HepG2 (cell line): ENCODE measurements around the gene SNAI1. TPM values are rescaled to one million over a fixed set of nuclear protein-coding genes. Genes with fewer than 3 reads are reported as not detected.

Experiments used
- ATAC-seq: fragments of 200-7000 bp; cut with Tn5 transposase; 3 replicates; pipeline ENCODE4 v1.9.1; 2020; ENCODE audit warnings: mild to moderate bottlenecking, moderate library complexity
- BruUV-seq: library from RNA; stranded (reverse); fragments of 400-500 nt; replicated peaks from 2 replicates; lab custom pipeline; 2021; lab: Mats Ljungman, UMichigan
- CTCF ChIA-PET: fragments of 300-600 bp; formaldehyde crosslinking; extraction: SDS; loops from one replicate; lab custom pipeline; 2021; ENCODE audit warnings: low total read pairs, inconsistent platforms, low intra/inter-chr PET ratio; lab: Yijun Ruan, JAX
- POLR2A ChIA-PET: fragments of 350-600 bp; sonication (Branson Sonifier 250); formaldehyde crosslinking; loops from one replicate; lab custom pipeline; 2020; ENCODE audit warnings: antibody characterized with exemption, inconsistent platforms; lab: Yijun Ruan, JAX
- DNase-seq: peaks from one replicate; pipeline ENCODE4 v3.0.0-alpha.2; 2015; ENCODE audit warnings: low spot score
- FAIRE-seq: peaks from 3 replicates; lab custom pipeline; 2011; peaks lifted over from hg19 to GRCh38; lab: Jason Lieb, UNC
- H2AFZ ChIP-seq: one replicate; pipeline ENCODE4 v1.6.1; 2011; ENCODE audit warnings: low read length, inconsistent platforms
- H3K27ac ChIP-seq: fragments of 300-600 bp; 3 replicates; pipeline ENCODE4 v1.8.0; 2011; ENCODE audit warnings: mixed run types, mild to moderate bottlenecking, mixed read lengths, low read length, inconsistent platforms; ENCODE audit not compliant: insufficient read depth; ENCODE audit errors: extremely low read length
- H3K27me3 ChIP-seq, 2 experiments: fragments of 200-600 bp in 1 of 2; 2 replicates in 1 of 2; 3 replicates in 1 of 2; pipeline versions ENCODE4 v1.6.0 to v1.8.0; 2011; ENCODE audit warnings: low read length in 2 of 2, mild to moderate bottlenecking in 2 of 2, moderate library complexity in 2 of 2, inconsistent platforms in 1 of 2; ENCODE audit not compliant: insufficient read depth in 2 of 2, control insufficient read depth in 1 of 2
- H3K36me3 ChIP-seq, 2 experiments: fragments of 200-600 bp in 1 of 2; replicated peaks in 1 of 2; 2 replicates in 1 of 2; 3 replicates in 1 of 2; pipeline versions ENCODE4 v1.5.1 to v1.8.0; 2011; ENCODE audit warnings: low read length in 2 of 2, inconsistent platforms in 1 of 2; ENCODE audit not compliant: insufficient read depth in 2 of 2, control insufficient read depth in 1 of 2
- H3K4me1 ChIP-seq: 2 replicates; pipeline ENCODE4 v1.5.1; 2012; ENCODE audit warnings: low read length, inconsistent platforms; ENCODE audit not compliant: insufficient read depth
- H3K4me2 ChIP-seq: 2 replicates; pipeline ENCODE4 v1.6.0; 2011; ENCODE audit warnings: low read depth, low read length, inconsistent platforms
- H3K4me3 ChIP-seq, 3 experiments: fragments of 200-600 bp in 1 of 3; sonication (generic), shearing (Covaris generic) in 1 of 3; replicated peaks in 1 of 3; 2 replicates each; pipeline ENCODE4 v1.5.1; 2011 to 2016; ENCODE audit warnings: low read length in 3 of 3, inconsistent platforms in 2 of 3, low read depth in 2 of 3, mild to moderate bottlenecking in 2 of 3, control low read depth in 1 of 3, mixed read lengths in 1 of 3; ENCODE audit not compliant: insufficient read depth in 1 of 3
- H3K79me2 ChIP-seq: one replicate; pipeline ENCODE4 v1.6.1; 2011; ENCODE audit warnings: low read length, inconsistent platforms; ENCODE audit not compliant: insufficient read depth
- H3K9ac ChIP-seq: 2 replicates; pipeline ENCODE4 v1.6.0; 2011; ENCODE audit warnings: mild to moderate bottlenecking, low read depth, low read length, inconsistent platforms; ENCODE audit not compliant: insufficient read depth
- H3K9me3 ChIP-seq: 2 replicates; pipeline ENCODE4 v1.5.1; 2012; ENCODE audit warnings: mild to moderate bottlenecking, low read length
- H4K20me1 ChIP-seq: 2 replicates; pipeline ENCODE4 v1.6.0; 2011; ENCODE audit warnings: inconsistent platforms, mild to moderate bottlenecking, low read length, moderate library complexity; ENCODE audit not compliant: insufficient read depth
- AKAP8 ChIP-seq: sonication (generic); formaldehyde crosslinking; IDR thresholded peaks from 2 replicates; pipeline ENCODE4 v1.5.1; 2020; ENCODE audit warnings: mild to moderate bottlenecking, missing genetic modification reagents
- CBX2 ChIP-seq, 2 experiments: fragments of 200-600 bp in 1 of 2; sonication (generic); formaldehyde crosslinking in 1 of 2; IDR thresholded peaks; 2 replicates each; pipeline versions ENCODE4 v1.7.0 to v1.8.1; 2018 to 2022; ENCODE audit warnings: low read depth in 2 of 2, low read length in 1 of 2, mild to moderate bottlenecking in 1 of 2, missing genetic modification reagents in 1 of 2
- CHCHD3 ChIP-seq: sonication (generic); formaldehyde crosslinking; IDR thresholded peaks from 2 replicates; pipeline ENCODE4 v1.8.0; 2022; ENCODE audit warnings: mild to moderate bottlenecking, missing genetic modification reagents, moderate library complexity
- ISX ChIP-seq: sonication (generic); formaldehyde crosslinking; conservative IDR thresholded peaks from 2 replicates; pipeline ENCODE4 v1.5.0; 2020; ENCODE audit warnings: missing genetic modification reagents
- PCBP2 ChIP-seq: fragments of 200-400 bp; formaldehyde crosslinking; optimal IDR thresholded peaks from 2 replicates; pipeline ENCODE3; 2018; ENCODE audit warnings: low read length, low read depth; ENCODE audit not compliant: poor library complexity, severe bottlenecking
- RFX5 ChIP-seq: IDR thresholded peaks from 2 replicates; pipeline ENCODE4 v1.6.1; 2011; ENCODE audit warnings: low read depth, low read length, improper control_type of control experiment
- RFXANK ChIP-seq: IDR thresholded peaks from 2 replicates; pipeline ENCODE4 v1.6.1; 2016
- RNF2 ChIP-seq: fragments of 450-650 bp; conservative IDR thresholded peaks from 2 replicates; pipeline ENCODE4 v1.6.1; 2016; ENCODE audit warnings: low read depth
- ZNF614 ChIP-seq: IDR thresholded peaks from 2 replicates; pipeline ENCODE4 v1.6.1; 2018; ENCODE audit warnings: missing biosample characterization, missing genetic modification reagents, inconsistent platforms, borderline replicate concordance
- ZNF761 ChIP-seq: sonication (generic); formaldehyde crosslinking; conservative IDR thresholded peaks from 2 replicates; pipeline ENCODE4 v1.4.0; 2020; ENCODE audit warnings: mild to moderate bottlenecking, missing genetic modification reagents
- WGBS: methylation state at CpG from one replicate; pipeline ENCODE4 v1.1.6; 2017; ENCODE audit warnings: low lambda C conversion rate; 5-methylcytosine and 5-hydroxymethylcytosine counted together
- in situ Hi-C: cut with HindIII; loops from 2 replicates; pipeline ENCODE4 v1.10.0; 2017; ENCODE audit warnings: low pct_unique_long_range_greater_than_20kb; ENCODE audit not compliant: extremely low pct_ligation_motif_present
- intact Hi-C: fragments of 100-400 bp; cut with micrococcal nuclease; formaldehyde crosslinking; loops from one replicate; pipeline ENCODE4 v1.10.0; 2022; ENCODE audit not compliant: unreplicated experiment
- polyA plus RNA-seq, 8 experiments: library from polyadenylated mRNA; depleted of rRNA in 3 of 8; stranded (reverse) in 7 of 8; unstranded in 1 of 8; fragments of >200 nt; fragmentation: Illumina TruSeq in 4 of 8; extraction: Trizol in 4 of 8; gene quantifications; 2 replicates each; pipeline versions ENCODE4 v1.2.1 to v1.2.3, GENCODE V29; 2011 to 2016; ENCODE audit warnings: low read depth in 4 of 8, missing spikeins in 1 of 8, mixed read lengths in 1 of 8; ENCODE audit not compliant: insufficient read depth in 1 of 8
- total RNA-seq, 5 experiments: library from RNA; depleted of rRNA; stranded (reverse); fragments of >200 nt; fragmentation: Illumina TruSeq; extraction: Trizol; gene quantifications; 2 replicates each; pipeline ENCODE4 v1.2.3, GENCODE V29; 2016; ENCODE audit warnings: low read depth in 1 of 5
- TF ChIP-seq, protein P1 (sequence below): IDR thresholded peaks from 2 replicates; pipeline ENCODE4 v1.6.1; 2016; ENCODE audit warnings: control low read depth
- TF ChIP-seq, protein P2 (sequence below): sonication (generic); formaldehyde crosslinking; IDR thresholded peaks from 2 replicates; pipeline ENCODE4 v1.5.0; 2020; ENCODE audit warnings: mild to moderate bottlenecking, missing genetic modification reagents

The SNAI1 gene
- total and polyA plus RNA-seq, 2 of the 13 experiments (the other 11 are each of a cell fraction or from before 2014, with no cell fraction given) = 1.3 to 1.4 TPM

DNA sequence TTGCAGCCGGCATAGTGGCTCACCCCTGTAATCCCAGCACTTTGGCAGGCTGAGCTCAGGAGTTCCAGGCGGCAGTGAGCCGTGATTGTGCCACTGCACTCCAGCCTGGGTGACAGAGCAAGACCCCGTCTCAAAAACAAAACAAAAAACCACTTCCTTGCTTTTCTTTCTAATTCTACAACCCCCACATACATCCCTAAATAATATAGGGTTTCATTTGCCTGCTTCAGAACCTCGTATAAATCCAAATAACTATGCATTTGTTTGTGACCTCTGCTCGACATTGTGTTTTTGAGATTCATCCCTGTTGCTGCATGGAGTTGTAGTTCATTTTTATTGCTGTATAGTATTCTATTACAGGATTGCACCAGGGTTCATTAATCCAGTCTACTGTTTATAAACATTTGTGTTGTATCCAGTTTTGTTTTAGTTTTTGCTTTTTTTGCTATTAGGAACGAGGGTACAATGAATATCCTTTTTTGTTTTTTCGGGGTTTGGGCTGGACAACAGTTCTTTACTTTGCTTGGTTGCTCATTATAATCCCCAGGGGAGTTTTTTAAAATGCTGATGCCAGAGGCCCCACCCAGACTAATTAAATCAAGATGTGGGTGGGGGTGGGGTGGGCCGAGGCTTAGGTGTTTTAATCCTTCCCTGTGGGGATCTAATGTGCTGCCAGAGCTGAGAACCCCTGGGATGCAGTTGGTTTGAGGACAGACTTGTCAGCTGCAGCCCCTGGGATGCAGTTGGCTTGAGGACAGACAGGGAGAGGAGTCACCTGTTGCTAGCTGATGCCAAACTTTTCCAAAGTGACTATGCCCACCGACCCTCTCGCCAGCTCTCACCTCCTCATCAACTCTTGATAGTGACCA lies 2.4 kb upstream of the SNAI1 start:
- H3K79me2 ChIP-seq = no peaks in the 10 kb centered on the region
- H3K36me3 ChIP-seq = no peaks in the 10 kb centered on the region; a peak in 1 of 5 replicates
- no TSS peak for BruUV-seq
- FAIRE-seq = no peak
- in situ Hi-C loops = loop anchor here (5.0 kb wide), 2 partner anchors 97 to 192 kb away; no protein-coding TSS in a partner anchor
- CTCF ChIA-PET = interaction anchor here (3.3 to 8.4 kb wide), 2 partner anchors 91 to 104 kb away, joined by 29 to 163 read pairs; no protein-coding TSS in a partner anchor
- TF ChIP-seq ZNF761 = 0 out of 2 replicates have a peak, but pooled peaks have one; percentile 8
- 0 out of 2 replicates have a peak, but pooled peaks have one; percentile 21 for TF ChIP-seq CHCHD3 (CRISPR knock-in tag)
- no peak for TF ChIP-seq ISX (CRISPR knock-in tag)
- TF ChIP-seq PCBP2 = peak; percentile 6
- TF ChIP-seq AKAP8 (CRISPR knock-in tag) = 0 out of 2 replicates have a peak, but pooled peaks have one; percentile 2
- TF ChIP-seq, protein P1, sequence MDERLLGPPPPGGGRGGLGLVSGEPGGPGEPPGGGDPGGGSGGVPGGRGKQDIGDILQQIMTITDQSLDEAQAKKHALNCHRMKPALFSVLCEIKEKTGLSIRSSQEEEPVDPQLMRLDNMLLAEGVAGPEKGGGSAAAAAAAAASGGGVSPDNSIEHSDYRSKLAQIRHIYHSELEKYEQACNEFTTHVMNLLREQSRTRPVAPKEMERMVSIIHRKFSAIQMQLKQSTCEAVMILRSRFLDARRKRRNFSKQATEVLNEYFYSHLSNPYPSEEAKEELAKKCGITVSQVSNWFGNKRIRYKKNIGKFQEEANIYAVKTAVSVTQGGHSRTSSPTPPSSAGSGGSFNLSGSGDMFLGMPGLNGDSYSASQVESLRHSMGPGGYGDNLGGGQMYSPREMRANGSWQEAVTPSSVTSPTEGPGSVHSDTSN (CRISPR knock-in tag) = no peak
- 0 out of 2 replicates have a peak, but pooled peaks have one; percentile 30 for TF ChIP-seq ZNF614 (CRISPR knock-in tag)
- TF ChIP-seq RNF2 = peak; percentile 84; the same call in 1 of the 2 replicates
- 0 out of 2 replicates have a peak, but pooled peaks have one; percentile 29 for TF ChIP-seq RFXANK (CRISPR knock-in tag)
- TF ChIP-seq, protein P2, sequence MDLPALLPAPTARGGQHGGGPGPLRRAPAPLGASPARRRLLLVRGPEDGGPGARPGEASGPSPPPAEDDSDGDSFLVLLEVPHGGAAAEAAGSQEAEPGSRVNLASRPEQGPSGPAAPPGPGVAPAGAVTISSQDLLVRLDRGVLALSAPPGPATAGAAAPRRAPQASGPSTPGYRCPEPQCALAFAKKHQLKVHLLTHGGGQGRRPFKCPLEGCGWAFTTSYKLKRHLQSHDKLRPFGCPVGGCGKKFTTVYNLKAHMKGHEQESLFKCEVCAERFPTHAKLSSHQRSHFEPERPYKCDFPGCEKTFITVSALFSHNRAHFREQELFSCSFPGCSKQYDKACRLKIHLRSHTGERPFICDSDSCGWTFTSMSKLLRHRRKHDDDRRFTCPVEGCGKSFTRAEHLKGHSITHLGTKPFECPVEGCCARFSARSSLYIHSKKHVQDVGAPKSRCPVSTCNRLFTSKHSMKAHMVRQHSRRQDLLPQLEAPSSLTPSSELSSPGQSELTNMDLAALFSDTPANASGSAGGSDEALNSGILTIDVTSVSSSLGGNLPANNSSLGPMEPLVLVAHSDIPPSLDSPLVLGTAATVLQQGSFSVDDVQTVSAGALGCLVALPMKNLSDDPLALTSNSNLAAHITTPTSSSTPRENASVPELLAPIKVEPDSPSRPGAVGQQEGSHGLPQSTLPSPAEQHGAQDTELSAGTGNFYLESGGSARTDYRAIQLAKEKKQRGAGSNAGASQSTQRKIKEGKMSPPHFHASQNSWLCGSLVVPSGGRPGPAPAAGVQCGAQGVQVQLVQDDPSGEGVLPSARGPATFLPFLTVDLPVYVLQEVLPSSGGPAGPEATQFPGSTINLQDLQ (CRISPR knock-in tag) = no peak
- peak; percentile 96 for TF ChIP-seq RFX5
- peak; percentile 87 for TF ChIP-seq CBX2 (IDR thresholded peaks at IDR 0.05; ENCODE audit: low read depth, low read length)
- no peak for TF ChIP-seq CBX2 (CRISPR knock-in tag; IDR thresholded peaks at IDR 0.05; ENCODE audit: low read depth)
- no peaks in the 10 kb centered on the region for H4K20me1 ChIP-seq
- 0 out of 6 replicates have a peak overlapping the region, but pooled peaks of 1 of the 3 experiments have one; percentile 65 for H3K4me3 ChIP-seq
- no peak overlapping the region for H3K27ac ChIP-seq
- no peaks in the 10 kb centered on the region for H3K9me3 ChIP-seq
- H3K4me1 ChIP-seq = peaks cover 91% of the 10 kb centered on the region
- no peak for DNase-seq
- no peak overlapping the region for H2AFZ ChIP-seq
- peak overlapping the region; percentile 81 for H3K4me2 ChIP-seq
- POLR2A ChIA-PET = interaction anchor here (1.3 to 6.8 kb wide), 5 partner anchors 9 to 133 kb away, joined by 3 to 58 read pairs (median 4); no protein-coding TSS in a partner anchor
- 22% methylated on average over 11 of the region's 11 CpGs for WGBS
- H3K9ac ChIP-seq = no peak overlapping the region
- intact Hi-C loops = loop anchor here (5.0 kb wide), 1 partner anchor 52 kb away; no protein-coding TSS in a partner anchor
- H3K27me3 ChIP-seq = peaks cover 5 to 29% of the 10 kb centered on the region in 2 experiments
- no peak for ATAC-seq
